Fibroblast of lung (primary cell): ENCODE data around the gene NDST3.

Experiments used
- EZH2 ChIP-seq: IDR thresholded peaks from 2 replicates; pipeline ENCODE4 v1.5.1; 2012; ENCODE audit warnings: low read length, control low read depth, mild to moderate bottlenecking; ENCODE audit errors: missing control alignments
- TF ChIP-seq, protein P1 (sequence below), 2 donors: IDR thresholded peaks in 1 of 2; conservative IDR thresholded peaks in 1 of 2; 1 replicate in 1 of 2; 2 replicates in 1 of 2; pipeline ENCODE4 v1.5.1; 2011 to 2012; ENCODE audit warnings: low read length in 2 of 2, control low read depth in 1 of 2, inconsistent platforms in 1 of 2, low read depth in 1 of 2, mild to moderate bottlenecking in 1 of 2

DNA sequence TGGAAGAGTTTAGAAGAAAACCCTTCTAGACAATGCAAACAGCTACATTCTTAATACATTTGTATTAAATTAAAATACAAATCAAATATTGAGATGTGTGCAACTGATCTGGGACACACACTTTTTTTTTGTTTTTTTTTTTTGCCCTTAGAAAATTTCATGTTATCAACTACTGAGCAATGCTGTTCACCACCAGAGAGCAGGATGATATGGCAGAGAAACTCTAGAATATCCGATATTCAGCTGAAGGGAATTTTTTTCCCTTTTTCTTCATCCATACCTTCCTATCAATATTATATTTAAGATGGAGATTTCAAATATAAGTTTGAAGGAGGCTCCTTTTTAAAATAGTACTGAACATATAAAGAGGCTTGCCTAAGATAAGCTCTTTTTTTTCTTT, 1.0 kb downstream of the NDST3 start:
- TF ChIP-seq, protein P1, sequence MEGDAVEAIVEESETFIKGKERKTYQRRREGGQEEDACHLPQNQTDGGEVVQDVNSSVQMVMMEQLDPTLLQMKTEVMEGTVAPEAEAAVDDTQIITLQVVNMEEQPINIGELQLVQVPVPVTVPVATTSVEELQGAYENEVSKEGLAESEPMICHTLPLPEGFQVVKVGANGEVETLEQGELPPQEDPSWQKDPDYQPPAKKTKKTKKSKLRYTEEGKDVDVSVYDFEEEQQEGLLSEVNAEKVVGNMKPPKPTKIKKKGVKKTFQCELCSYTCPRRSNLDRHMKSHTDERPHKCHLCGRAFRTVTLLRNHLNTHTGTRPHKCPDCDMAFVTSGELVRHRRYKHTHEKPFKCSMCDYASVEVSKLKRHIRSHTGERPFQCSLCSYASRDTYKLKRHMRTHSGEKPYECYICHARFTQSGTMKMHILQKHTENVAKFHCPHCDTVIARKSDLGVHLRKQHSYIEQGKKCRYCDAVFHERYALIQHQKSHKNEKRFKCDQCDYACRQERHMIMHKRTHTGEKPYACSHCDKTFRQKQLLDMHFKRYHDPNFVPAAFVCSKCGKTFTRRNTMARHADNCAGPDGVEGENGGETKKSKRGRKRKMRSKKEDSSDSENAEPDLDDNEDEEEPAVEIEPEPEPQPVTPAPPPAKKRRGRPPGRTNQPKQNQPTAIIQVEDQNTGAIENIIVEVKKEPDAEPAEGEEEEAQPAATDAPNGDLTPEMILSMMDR (conservative IDR thresholded peaks at IDR 0.05 in 1 of 2, IDR thresholded peaks at IDR 0.05 in 1 of 2; ENCODE audit: low read depth in 1 of 2, low read length in 2 of 2): no peak
- no peak for TF ChIP-seq EZH2
